Mucosa of descending colon (tissue), 3 donors: ENCODE results near the gene APCDD1. TPM values are rescaled to one million over a fixed set of nuclear protein-coding genes. Genes with fewer than 3 reads are reported as not detected.
"Not testable (repeated sequence)": the region's sequence is repeated elsewhere in the genome, so short reads cannot be mapped to it uniquely, and the experiment has no call there.

ENCODE experiments used
- ATAC-seq: fragments of 200-7000 bp; cut with Tn5 transposase; one replicate; pipeline ENCODE4 v1.9.1; 2020; ENCODE audit warnings: mild to moderate bottlenecking, moderate library complexity
- DNase-seq, 3 donors: peaks; one replicate each; pipeline ENCODE4 v3.0.0-alpha.2; 2020
- H3K36me3 ChIP-seq: fragments of 200-600 bp; one replicate; pipeline ENCODE4 v1.8.0; 2021; ENCODE audit warnings: low read depth, mild to moderate bottlenecking
- H3K4me1 ChIP-seq: fragments of 200-600 bp; one replicate; pipeline ENCODE4 v1.8.0; 2021; ENCODE audit warnings: low read depth, mild to moderate bottlenecking
- H3K4me3 ChIP-seq: fragments of 200-600 bp; one replicate; pipeline ENCODE4 v1.8.0; 2021; ENCODE audit warnings: mild to moderate bottlenecking
- H3K9me3 ChIP-seq: fragments of 200-600 bp; one replicate; pipeline ENCODE4 v1.8.0; 2021; ENCODE audit warnings: mild to moderate bottlenecking
- intact Hi-C, 2 donors: fragments of 100-400 bp; cut with DNase I in 1 of 2; cut with micrococcal nuclease in 1 of 2; formaldehyde crosslinking; loops; one replicate each; pipeline versions ENCODE4 v1.11.0 to v1.11.1; 2022; cut with DNase I, micrococcal nuclease
- total RNA-seq, 3 donors: library from RNA; stranded (reverse); fragmentation: NEBNext Ultra II Directional in 2 of 3; extraction: Animal tissue kit (Norgen Biotek cat#: 25700) in 2 of 3; gene quantifications; one replicate each; pipeline versions ENCODE4 v1.2.1 to v1.2.4, GENCODE V29; 2021 to 2023
- TF ChIP-seq, protein P1 (sequence below): fragments of 200-600 bp; IDR thresholded peaks from one replicate; pipeline ENCODE4 v1.8.0; 2022; ENCODE audit warnings: antibody characterized with exemption, mild to moderate bottlenecking
- donor health status: DM: no; HTN: no; CAD: no; lungs with moderate emphysema.
- donor health status: DM: no; HTN: no; CAD: no.
- donor health status: DM: no; HTN: yes; CAD: no.

Gene APCDD1
- total RNA-seq, 3 donors from 2014 or later: 3.8 to 29.7 (median 15.2) TPM

- no peaks in the 10 kb centered on the region for H3K9me3 ChIP-seq
- TF ChIP-seq, protein P1, sequence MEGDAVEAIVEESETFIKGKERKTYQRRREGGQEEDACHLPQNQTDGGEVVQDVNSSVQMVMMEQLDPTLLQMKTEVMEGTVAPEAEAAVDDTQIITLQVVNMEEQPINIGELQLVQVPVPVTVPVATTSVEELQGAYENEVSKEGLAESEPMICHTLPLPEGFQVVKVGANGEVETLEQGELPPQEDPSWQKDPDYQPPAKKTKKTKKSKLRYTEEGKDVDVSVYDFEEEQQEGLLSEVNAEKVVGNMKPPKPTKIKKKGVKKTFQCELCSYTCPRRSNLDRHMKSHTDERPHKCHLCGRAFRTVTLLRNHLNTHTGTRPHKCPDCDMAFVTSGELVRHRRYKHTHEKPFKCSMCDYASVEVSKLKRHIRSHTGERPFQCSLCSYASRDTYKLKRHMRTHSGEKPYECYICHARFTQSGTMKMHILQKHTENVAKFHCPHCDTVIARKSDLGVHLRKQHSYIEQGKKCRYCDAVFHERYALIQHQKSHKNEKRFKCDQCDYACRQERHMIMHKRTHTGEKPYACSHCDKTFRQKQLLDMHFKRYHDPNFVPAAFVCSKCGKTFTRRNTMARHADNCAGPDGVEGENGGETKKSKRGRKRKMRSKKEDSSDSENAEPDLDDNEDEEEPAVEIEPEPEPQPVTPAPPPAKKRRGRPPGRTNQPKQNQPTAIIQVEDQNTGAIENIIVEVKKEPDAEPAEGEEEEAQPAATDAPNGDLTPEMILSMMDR: no peak
- H3K4me3 ChIP-seq: no peak overlapping the region
- DNase-seq: no peak
- H3K36me3 ChIP-seq: no peaks in the 10 kb centered on the region
- no peak for ATAC-seq
- intact Hi-C loops: loop anchor here in 1 of 2 donors (10.0 kb wide), 1 partner anchor 524 kb away; no protein-coding TSS in a partner anchor
- peaks cover 20% of the 10 kb centered on the region for H3K4me1 ChIP-seq
Observed at GRCh38 chr18:10528439-10528838, 74.0 kb downstream of the APCDD1 start.

DNA sequence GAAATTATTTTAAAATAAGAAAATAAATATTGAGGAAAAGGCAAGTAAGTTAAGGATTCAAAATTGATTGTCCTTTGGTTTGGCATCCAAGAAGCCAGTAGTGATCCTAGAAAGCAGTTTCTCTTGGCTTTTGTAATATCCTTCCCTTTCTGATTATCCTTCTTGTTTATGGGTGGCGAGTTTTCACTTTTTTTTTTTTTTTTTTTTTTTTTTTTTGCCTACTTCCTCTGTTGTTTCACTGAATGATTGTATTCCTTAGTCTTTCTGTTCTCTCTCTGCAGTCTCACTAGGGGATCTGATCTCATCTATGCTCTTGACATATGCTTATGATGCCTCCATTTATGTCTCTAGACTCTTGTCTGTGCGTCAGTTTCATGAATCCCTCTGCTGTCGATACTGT, 75.6 kb downstream of the APCDD1 start:
- TF ChIP-seq, protein P1: no peak
- H3K9me3 ChIP-seq: no peaks in the 10 kb centered on the region
- DNase-seq: no peak
- no peak for ATAC-seq
- no peaks in the 10 kb centered on the region for H3K36me3 ChIP-seq
- intact Hi-C loops: no loop called here
- peaks cover 20% of the 10 kb centered on the region for H3K4me1 ChIP-seq
- H3K4me3 ChIP-seq: no peak overlapping the region

DNA sequence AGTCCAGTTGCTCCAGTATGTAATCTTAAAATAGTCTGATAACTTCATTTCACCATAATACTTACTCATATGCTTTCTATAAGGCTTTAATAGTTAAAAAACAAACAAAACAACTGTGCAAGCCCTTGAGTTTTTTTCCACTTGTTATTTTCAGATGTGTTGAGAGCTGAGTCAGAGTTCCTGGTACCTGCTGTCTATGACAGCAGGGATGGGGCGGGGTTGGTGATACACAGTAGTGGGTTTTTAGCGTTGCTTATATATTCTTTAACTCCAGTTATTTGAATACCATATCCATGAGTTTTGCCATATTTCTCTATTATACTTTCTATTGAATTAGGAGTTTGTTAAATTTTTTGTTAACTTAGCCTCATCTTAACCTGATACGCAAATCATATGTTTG, 76.4 kb downstream of the APCDD1 start:
- TF ChIP-seq, protein P1: no peak
- peaks cover 20% of the 10 kb centered on the region for H3K4me1 ChIP-seq
- no peak for DNase-seq
- ATAC-seq: no peak
- no peaks in the 10 kb centered on the region for H3K36me3 ChIP-seq
- intact Hi-C loops: no loop called here
- H3K4me3 ChIP-seq: no peak overlapping the region
- H3K9me3 ChIP-seq: no peaks in the 10 kb centered on the region

- ATAC-seq (no peak), DNase-seq (no peak)
- intact Hi-C loops: no loop called here
- Histone ChIP-seq H3K9me3 (no peaks in the 10 kb centered on the region), H3K4me1 (peaks cover 6% of the 10 kb centered on the region), H3K36me3 (no peaks in the 10 kb centered on the region), H3K4me3 (no peak overlapping the region)
- TF ChIP-seq, protein P1: no peak
Observed at GRCh38 chr18:10533111-10533510, 78.7 kb downstream of the APCDD1 start.

DNA sequence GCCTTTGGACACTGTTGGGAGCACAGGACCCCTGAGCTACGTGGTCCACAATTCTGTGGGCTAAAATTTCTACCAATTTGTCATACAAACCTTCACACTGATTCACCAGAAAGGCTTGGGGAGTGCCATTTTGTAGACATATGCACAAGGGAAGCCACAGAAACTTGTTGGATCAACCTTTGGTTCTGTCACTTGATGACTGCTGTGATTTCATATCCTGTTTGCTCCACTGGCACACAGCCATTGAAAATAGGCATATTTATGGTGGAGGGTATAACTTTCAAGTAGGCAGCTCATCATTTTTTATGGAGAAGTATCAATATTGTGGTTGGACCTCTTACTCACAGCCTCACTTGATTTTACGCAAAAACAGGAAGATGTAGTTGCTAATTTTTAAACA, 81.8 kb downstream of the APCDD1 start:
- TF ChIP-seq, protein P1: no peak
- no peaks in the 10 kb centered on the region for H3K9me3 ChIP-seq
- intact Hi-C loops: no loop called here
- ATAC-seq: no peak
- no peaks in the 10 kb centered on the region for H3K4me1 ChIP-seq
- H3K4me3 ChIP-seq: no peak overlapping the region
- H3K36me3 ChIP-seq: peaks cover 13% of the 10 kb centered on the region
- DNase-seq: no peak

- no peak for ATAC-seq
- Histone ChIP-seq H3K9me3 (no peaks in the 10 kb centered on the region), H3K36me3 (peaks cover 13% of the 10 kb centered on the region), H3K4me1 (no peaks in the 10 kb centered on the region), H3K4me3 (no peak overlapping the region)
- TF ChIP-seq, protein P1: no peak
- intact Hi-C loops: no loop called here
- DNase-seq: no peak
Observed at GRCh38 chr18:10537765-10538164, 83.3 kb downstream of the APCDD1 start.

DNA sequence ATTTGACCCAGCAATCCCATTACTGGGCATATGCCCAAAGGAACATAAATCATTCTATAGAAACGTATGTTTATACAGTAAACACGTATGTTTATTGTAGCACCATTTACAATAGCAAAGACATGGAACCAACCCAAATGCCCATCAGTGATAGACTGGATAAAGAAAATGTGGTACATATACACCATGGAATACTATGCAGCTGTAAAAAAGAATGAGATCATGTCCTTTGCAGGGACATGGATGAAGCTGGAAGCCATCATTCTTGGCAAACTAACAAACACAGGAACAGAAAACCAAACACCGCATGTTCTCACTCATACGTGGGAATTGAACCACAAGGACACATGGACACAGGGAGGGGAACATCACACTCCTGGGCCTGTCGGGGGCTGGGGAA, 84.7 kb downstream of the APCDD1 start:
- intact Hi-C loops, H3K4me3 ChIP-seq, H3K9me3 ChIP-seq, H3K4me1 ChIP-seq, DNase-seq, ATAC-seq: not testable (repeated sequence)
- peaks cover 13% of the 10 kb centered on the region for H3K36me3 ChIP-seq
